K562 (cell line): ENCODE measurements around the gene METTL2B. TPM values are rescaled to one million over a fixed set of nuclear protein-coding genes. Genes with fewer than 3 reads are reported as not detected.
A peak's percentile ranks its signal among the peaks of the same experiment; 100 is the strongest.
"Not testable (repeated sequence)": the region's sequence is repeated elsewhere in the genome, so short reads cannot be mapped to it uniquely, and the experiment has no call there.

Source experiments
- DACH1 ChIP-seq: fragments of 450-650 bp; IDR thresholded peaks from 2 replicates; pipeline ENCODE4 v1.6.1; 2018; ENCODE audit not compliant: partially characterized antibody
- HCFC1 ChIP-seq: IDR thresholded peaks from 2 replicates; pipeline ENCODE4 v1.6.1; 2012; ENCODE audit warnings: low read depth, low read length, improper control_type of control experiment
- JUN ChIP-seq, 2 experiments: sonication (generic) in 1 of 2; formaldehyde crosslinking in 1 of 2; IDR thresholded peaks; 2 replicates each; pipeline versions ENCODE4 v1.6.1 to v1.8.0; 2012 to 2022; ENCODE audit warnings: borderline replicate concordance in 2 of 2, mild to moderate bottlenecking in 2 of 2, improper control_type of control experiment in 1 of 2, low read depth in 1 of 2, low read length in 1 of 2, missing genetic modification reagents in 1 of 2
- JUND ChIP-seq, 2 experiments: IDR thresholded peaks; 2 replicates in 1 of 2; 3 replicates in 1 of 2; pipeline ENCODE4 v1.6.1; 2011; ENCODE audit warnings: borderline replicate concordance in 2 of 2, low read depth in 2 of 2, low read length in 2 of 2, improper control_type of control experiment in 1 of 2, missing biosample characterization in 1 of 2, missing genetic modification characterization in 1 of 2, missing genetic modification reagents in 1 of 2
- KDM4B ChIP-seq, 2 experiments: fragments of 450-650 bp in 1 of 2; sonication (generic) in 1 of 2; IDR thresholded peaks; 2 replicates each; pipeline ENCODE4 v1.6.1; 2016 to 2017; ENCODE audit warnings: borderline replicate concordance in 2 of 2, antibody characterized with exemption in 1 of 2, low read depth in 1 of 2, mild to moderate bottlenecking in 1 of 2
- KDM5B ChIP-seq: fragments of 200-600 bp; sonication (generic); IDR thresholded peaks from 2 replicates; pipeline ENCODE4 v1.6.1; 2012; ENCODE audit warnings: low read depth, mild to moderate bottlenecking, moderate library complexity, low read length, control low read depth, inconsistent platforms; ENCODE audit not compliant: insufficient replicate concordance
- KLF13 ChIP-seq: fragments of 450-650 bp; IDR thresholded peaks from 2 replicates; pipeline ENCODE4 v1.6.1; 2016; ENCODE audit warnings: missing genetic modification characterization, low read depth, mild to moderate bottlenecking, missing compliant biosample characterization, moderate library complexity, borderline replicate concordance
- NR2C2 ChIP-seq, 2 experiments: fragments of 200-800 bp in 1 of 2; sonication (Bioruptor generic) in 1 of 2; sonication (generic) in 1 of 2; formaldehyde crosslinking in 1 of 2; IDR thresholded peaks; 2 replicates each; pipeline versions ENCODE4 v1.6.1 to v1.8.0; 2016 to 2022; ENCODE audit warnings: mild to moderate bottlenecking in 1 of 2, missing compliant biosample characterization in 1 of 2, missing genetic modification characterization in 1 of 2, missing genetic modification reagents in 1 of 2
- PTBP1 ChIP-seq: fragments of 200-400 bp; formaldehyde crosslinking; IDR thresholded peaks from 2 replicates; pipeline ENCODE4 v1.6.1; 2017; ENCODE audit warnings: low read depth, low read length
- TBP ChIP-seq: optimal IDR thresholded peaks from 2 replicates; pipeline ENCODE3; 2011; ENCODE audit warnings: low read depth, low read length, improper control_type of control experiment
- ZBTB7A ChIP-seq: IDR thresholded peaks from 2 replicates; pipeline ENCODE4 v1.6.1; 2011; ENCODE audit warnings: low read depth, mild to moderate bottlenecking, low read length, moderate library complexity, borderline replicate concordance; ENCODE audit not compliant: control insufficient read depth
- ZNF695 ChIP-seq: fragments of 450-650 bp; formaldehyde crosslinking; IDR thresholded peaks from 2 replicates; pipeline ENCODE4 v1.4.0; 2020; ENCODE audit warnings: mild to moderate bottlenecking, moderate library complexity
- ZZZ3 ChIP-seq: fragments of 450-650 bp; IDR thresholded peaks from 2 replicates; pipeline ENCODE4 v1.6.1; 2016; ENCODE audit warnings: antibody characterized with exemption, mild to moderate bottlenecking, moderate library complexity
- polyA plus RNA-seq, 8 experiments: library from polyadenylated mRNA; depleted of rRNA in 4 of 8; stranded (reverse) in 5 of 8; unstranded in 3 of 8; fragments of >200 nt; fragmentation: Nextera tagmentation in 2 of 8; fragmentation: Illumina TruSeq in 1 of 8; extraction: Ambion mirVana in 2 of 8; extraction: Trizol in 1 of 8; gene quantifications; 2 replicates each; pipeline versions ENCODE4 v1.2.1 to v1.2.3, GENCODE V29; 2011 to 2014; ENCODE audit warnings: inconsistent platforms in 1 of 8, missing spikeins in 1 of 8
- total RNA-seq, 7 experiments: library from RNA; depleted of rRNA in 6 of 7; stranded (reverse); fragments of >200 nt in 6 of 7; fragmentation: Illumina TruSeq in 2 of 7; extraction: Trizol in 2 of 7; gene quantifications; 2 replicates each; pipeline versions ENCODE4 v1.2.1 to v1.2.3, GENCODE V29; 2011 to 2021; ENCODE audit warnings: low replicate concordance in 1 of 7
- TF ChIP-seq, protein P1 (sequence below), 2 experiments: fragments of 150-350 bp in 1 of 2; IDR thresholded peaks; 2 replicates each; pipeline ENCODE4 v1.6.1; 2012 to 2016; ENCODE audit warnings: low read depth in 2 of 2, low read length in 2 of 2, mild to moderate bottlenecking in 1 of 2, moderate library complexity in 1 of 2

The METTL2B gene
- total and polyA plus RNA-seq, 9 of the 15 experiments (the other 6 are each of a cell fraction or from before 2014, with no cell fraction given): 35.9 to 95.7 (median 79.2) TPM

DNA sequence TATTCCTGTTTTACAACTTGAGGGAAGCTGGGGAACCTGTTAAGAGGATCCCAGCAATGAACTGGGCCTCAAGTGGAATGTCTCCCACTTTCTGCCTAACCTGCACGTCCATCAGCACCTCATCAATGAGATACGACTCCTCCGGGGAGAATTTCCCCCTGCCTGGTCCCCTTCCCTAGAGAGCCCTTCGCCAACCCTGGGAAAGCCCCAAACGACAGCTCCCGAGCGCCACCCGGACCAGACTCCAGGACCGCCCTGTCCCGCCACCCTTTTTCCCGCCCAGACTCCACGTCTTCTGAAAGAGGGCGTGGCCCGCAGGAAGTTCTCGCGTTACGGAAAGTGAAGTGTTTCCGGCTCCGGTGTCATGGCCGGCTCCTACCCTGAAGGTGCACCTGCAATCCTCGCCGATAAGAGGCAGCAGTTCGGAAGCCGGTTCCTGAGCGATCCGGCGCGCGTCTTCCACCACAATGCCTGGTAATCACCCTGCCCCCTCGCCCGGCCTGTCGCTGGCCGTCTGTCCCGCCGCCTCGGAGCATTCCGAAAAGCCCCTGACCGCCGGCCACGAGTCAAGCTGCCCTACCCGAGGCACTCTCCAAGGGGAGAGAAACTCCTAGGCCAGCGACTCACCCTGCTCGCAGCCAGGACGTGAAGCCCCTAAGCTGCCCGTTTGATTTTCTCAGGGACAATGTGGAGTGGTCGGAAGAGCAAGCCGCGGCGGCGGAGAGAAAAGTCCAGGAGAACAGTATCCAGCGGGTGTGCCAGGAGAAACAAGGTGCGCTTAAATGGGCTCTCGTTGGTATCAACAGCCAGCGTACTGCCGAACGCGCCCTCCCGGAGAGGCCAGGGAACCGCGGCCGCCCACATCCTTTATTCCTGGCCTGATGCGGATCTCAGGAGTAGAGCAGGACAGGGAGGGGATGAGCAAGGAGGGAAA is at the start of gene METTL2B (continued):
- peak in 1 of 2 experiments; percentile 93; a peak in 2 of 4 replicates for TF ChIP-seq KDM4B (IDR thresholded peaks at IDR 0.05; ENCODE audit: borderline replicate concordance in 2 of 2, low read depth in 1 of 2)
- peak; percentile 83 for TF ChIP-seq NR2C2 (CRISPR knock-in tag; IDR thresholded peaks at IDR 0.05)
- TF ChIP-seq NR2C2 (tag; IDR thresholded peaks at IDR 0.05): peak; percentile 89
- peak; percentile 97 for TF ChIP-seq KDM5B
- 0 out of 2 replicates have a peak, but pooled peaks have one; percentile 67 for TF ChIP-seq ZNF695 (CRISPR knock-in tag)
- TF ChIP-seq TBP: peak; percentile 67
- TF ChIP-seq, protein P1, sequence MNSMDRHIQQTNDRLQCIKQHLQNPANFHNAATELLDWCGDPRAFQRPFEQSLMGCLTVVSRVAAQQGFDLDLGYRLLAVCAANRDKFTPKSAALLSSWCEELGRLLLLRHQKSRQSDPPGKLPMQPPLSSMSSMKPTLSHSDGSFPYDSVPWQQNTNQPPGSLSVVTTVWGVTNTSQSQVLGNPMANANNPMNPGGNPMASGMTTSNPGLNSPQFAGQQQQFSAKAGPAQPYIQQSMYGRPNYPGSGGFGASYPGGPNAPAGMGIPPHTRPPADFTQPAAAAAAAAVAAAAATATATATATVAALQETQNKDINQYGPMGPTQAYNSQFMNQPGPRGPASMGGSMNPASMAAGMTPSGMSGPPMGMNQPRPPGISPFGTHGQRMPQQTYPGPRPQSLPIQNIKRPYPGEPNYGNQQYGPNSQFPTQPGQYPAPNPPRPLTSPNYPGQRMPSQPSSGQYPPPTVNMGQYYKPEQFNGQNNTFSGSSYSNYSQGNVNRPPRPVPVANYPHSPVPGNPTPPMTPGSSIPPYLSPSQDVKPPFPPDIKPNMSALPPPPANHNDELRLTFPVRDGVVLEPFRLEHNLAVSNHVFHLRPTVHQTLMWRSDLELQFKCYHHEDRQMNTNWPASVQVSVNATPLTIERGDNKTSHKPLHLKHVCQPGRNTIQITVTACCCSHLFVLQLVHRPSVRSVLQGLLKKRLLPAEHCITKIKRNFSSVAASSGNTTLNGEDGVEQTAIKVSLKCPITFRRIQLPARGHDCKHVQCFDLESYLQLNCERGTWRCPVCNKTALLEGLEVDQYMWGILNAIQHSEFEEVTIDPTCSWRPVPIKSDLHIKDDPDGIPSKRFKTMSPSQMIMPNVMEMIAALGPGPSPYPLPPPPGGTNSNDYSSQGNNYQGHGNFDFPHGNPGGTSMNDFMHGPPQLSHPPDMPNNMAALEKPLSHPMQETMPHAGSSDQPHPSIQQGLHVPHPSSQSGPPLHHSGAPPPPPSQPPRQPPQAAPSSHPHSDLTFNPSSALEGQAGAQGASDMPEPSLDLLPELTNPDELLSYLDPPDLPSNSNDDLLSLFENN (IDR thresholded peaks at IDR 0.05; ENCODE audit: low read depth in 2 of 2, low read length in 2 of 2): 0 out of 4 replicates have a peak, but pooled peaks of 1 of the 2 experiments have one; percentile 47
- TF ChIP-seq HCFC1: peak; percentile 81
- peak; percentile 36 for TF ChIP-seq DACH1
- TF ChIP-seq PTBP1: peak; percentile 41; the same call in 1 of the 2 replicates
- TF ChIP-seq ZBTB7A: peak; percentile 9; the same call in 1 of the 2 replicates
- peak; percentile 62 for TF ChIP-seq JUND (IDR thresholded peaks at IDR 0.05; ENCODE audit: borderline replicate concordance, low read depth, low read length)
- peak; percentile 58; the same call in 1 of the 3 replicates for TF ChIP-seq JUND (tag; IDR thresholded peaks at IDR 0.05; ENCODE audit: borderline replicate concordance, low read depth, low read length)
- TF ChIP-seq JUN (IDR thresholded peaks at IDR 0.05; ENCODE audit: borderline replicate concordance, low read depth, low read length): peak; percentile 25; the same call in 1 of the 2 replicates
- not testable (repeated sequence) for TF ChIP-seq JUN (CRISPR knock-in tag; IDR thresholded peaks at IDR 0.05; ENCODE audit: borderline replicate concordance)
- peak; percentile 94 for TF ChIP-seq KLF13
- TF ChIP-seq ZZZ3: peak; percentile 76; the same call in 1 of the 2 replicates
